ENCODE data around the gene PKNOX2.

PKNOX2 gene

DNA sequence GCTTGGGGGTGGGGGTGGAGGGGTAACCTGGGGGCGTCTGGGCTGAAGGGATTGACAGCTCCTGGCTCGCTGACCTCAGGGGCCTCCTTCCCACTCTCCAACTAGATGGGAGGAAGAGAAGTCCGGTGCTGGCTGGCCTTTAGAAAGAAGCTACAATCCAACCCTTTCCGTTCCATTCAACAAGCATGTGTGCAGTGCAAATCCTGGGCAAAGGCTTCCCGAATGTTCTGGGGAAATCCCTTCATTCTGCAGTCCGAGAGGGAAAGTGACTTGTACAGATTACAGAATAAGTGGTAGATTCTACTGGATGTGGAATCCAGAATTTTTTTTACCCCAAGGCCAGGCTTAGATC, 181.6 kb downstream of the PKNOX2 start:
- FAIRE-seq, result no peak
- no peak for DNase-seq (ENCODE audit: extremely low spot score, insufficient read length, low read depth)

GRCh38 chr11:125346565-125347260, 182.2 kb downstream of the PKNOX2 start:
- DNase-seq (ENCODE audit: extremely low spot score, insufficient read length, low read depth) (no peak), FAIRE-seq (no peak)

DNA sequence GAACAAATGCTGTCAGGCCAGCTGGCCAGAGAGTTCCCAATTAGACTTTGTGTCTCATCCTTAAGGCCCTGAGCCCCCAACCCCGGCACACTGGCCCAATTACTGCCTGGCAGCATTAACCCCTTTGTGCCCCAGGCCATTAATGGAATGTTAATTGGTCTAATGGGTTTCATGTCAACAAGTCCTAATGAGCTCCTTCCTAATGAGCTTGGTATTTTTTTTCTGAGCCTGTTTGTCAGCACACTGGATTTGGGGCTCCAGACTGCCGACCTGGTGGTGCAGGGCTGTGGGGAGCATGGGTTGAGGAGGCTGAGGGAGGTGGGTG, 182.7 kb downstream of the PKNOX2 start:
- no peak for DNase-seq (ENCODE audit: extremely low spot score, insufficient read length, low read depth)
- no peak for FAIRE-seq

GRCh38 chr11:125348141-125348651, 183.6 kb downstream of the PKNOX2 start:
- DNase-seq (ENCODE audit: extremely low spot score, insufficient read length, low read depth) (no peak), FAIRE-seq (no peak)

DNA sequence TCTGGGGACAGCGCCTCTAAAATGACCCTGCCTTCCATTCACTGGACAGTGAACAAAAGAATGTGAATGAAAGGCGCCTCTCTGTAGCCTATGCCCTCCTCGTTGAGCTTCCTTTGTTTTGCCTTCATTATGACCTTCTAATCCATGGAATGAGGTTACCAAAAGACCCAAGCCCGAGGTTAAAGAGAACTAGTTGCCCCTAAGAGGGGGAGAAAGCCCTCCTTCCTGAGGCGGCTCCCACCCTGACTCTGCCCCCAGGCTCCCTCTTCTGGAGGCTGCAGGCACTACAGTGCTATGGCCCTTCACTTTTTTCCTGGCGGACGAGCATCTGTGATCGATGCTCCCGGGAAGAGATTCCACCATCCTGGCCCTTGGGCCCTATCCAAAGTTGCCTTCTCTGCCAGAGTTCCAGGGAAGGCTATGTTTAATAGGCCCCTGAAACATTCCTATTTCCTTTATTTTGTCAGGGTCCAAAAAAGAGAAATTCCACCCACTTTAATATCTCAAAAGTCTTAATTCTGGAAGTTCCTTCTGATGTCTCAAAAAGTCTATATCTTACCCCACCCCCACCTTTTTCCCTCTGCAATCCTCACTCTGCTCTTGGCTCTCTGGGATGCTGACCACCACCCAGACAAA, 184.2 kb downstream of the PKNOX2 start:
- DNase-seq (ENCODE audit: extremely low spot score, insufficient read length, low read depth) (peak; percentile 15), FAIRE-seq (no peak)

DNA sequence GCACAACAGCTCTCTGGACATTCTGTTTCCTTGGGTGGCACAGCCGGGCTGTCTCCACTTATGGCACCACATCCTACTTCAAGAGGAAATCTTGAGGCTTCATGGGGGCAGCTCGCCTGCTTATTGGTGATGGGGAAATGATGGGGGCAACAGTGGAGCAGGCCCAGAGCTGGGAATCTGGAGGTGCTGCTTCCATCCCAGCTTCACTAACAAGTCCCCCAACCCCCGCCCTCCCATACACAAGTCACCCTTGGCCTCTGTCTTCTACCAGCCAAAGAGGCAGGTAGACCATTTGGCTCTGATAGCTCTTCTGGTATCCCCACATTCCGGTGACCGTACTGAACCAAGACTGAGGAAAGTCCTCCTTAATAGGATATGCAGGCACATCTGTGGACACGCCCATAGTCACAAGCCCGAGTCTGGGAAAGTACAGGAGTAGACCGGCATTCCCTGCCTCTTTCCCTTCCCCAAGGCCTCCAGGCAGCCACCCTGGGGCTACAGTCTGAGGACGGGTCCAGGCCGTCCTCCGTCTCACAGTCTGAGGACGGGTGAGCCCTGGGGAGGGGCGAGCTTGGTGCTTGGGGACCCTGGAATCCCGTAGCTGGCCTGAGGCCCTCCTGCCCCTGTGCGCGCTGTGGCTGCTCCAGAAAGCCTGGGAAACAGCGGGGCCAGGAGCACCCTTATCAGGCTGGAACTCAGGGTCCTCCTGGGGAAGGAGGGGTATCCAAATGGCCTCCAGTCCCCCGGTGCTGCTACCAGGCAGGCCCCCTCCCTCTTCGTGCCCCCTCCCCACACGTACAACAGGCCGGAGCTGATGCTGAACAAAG, 185.9 kb downstream of the PKNOX2 start:
- no peak for FAIRE-seq
- no peak for DNase-seq (ENCODE audit: extremely low spot score, insufficient read length, low read depth)

DNA sequence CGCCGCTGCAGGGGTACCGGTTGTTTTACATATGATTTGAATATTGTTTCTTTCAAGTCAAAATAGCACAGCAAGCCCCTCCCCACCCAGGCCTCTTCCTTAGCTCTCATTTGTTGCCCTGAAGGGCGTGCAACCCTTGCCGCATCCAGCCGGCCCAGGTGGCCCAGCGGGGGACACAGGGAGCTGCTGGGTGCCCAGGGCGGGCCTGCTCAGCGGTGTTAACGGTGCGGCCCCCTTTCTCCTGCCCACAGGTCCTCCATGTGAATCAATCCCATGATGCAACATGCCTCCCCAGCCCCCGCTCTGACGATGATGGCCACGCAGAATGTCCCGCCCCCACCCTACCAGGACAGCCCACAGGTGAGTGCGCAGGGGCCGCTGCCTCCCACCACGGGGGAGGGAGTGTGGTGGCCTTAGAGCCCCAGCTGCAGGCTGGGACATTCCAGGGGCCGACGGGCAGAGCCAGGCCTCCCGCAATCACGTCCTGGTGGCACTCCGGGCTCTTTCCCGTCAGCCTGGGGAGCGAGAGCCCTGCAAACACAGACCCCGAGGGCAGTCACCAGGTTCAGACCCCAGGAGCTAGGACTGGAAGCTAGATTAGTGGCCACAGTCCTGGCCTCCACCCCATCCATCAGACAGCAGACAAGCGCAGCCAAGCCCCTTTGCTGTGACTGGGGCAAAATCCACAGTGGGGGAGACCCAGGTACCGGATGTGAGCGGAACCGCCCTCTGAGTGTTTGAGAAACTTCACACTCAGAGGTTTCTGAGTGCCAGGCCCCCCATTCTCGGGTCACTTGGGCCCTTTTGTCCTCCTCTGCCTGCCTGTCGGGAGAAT, 186.7 kb downstream of the PKNOX2 start:
- DNase-seq (ENCODE audit: extremely low spot score, insufficient read length, low read depth) (no peak), FAIRE-seq (no peak)

GRCh38 chr11:125351868-125352250, 187.3 kb downstream of the PKNOX2 start:
- DNase-seq (ENCODE audit: extremely low spot score, insufficient read length, low read depth), result no peak
- FAIRE-seq, result no peak

GRCh38 chr11:125356797-125357196, 192.2 kb downstream of the PKNOX2 start:
- FAIRE-seq (no peak), DNase-seq (ENCODE audit: extremely low spot score, insufficient read length, low read depth) (no peak)

GRCh38 chr11:125357551-125357950, 193.0 kb downstream of the PKNOX2 start:
- DNase-seq (ENCODE audit: extremely low spot score, insufficient read length, low read depth) (no peak), FAIRE-seq (no peak)

DNA sequence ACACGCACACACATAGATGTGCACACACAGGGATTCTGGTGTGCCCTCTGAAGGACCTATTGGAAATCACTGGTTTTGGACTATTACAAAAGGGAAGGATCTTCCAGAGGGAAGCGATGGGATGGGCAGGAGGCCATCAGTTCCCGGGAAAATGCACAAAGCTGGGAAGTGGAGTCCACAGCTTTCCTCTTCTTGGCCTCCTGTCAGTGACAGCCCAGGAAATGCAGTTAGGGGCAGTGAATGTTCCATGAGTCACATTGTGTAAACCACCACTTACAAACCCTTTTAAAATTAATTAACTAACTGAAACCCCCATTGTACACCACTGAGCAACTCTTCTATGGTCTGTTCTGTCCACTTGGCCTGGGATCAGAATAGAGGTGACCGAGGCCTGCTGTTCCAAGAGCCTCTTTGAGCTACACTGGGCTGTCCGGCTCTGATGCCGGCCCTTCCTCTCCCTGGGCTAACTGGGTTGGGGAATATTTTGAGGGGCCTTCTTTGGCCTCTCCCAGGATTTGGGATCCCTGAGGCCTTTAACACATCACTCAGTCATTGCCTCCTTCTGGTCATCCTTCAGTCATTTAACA, 193.8 kb downstream of the PKNOX2 start:
- FAIRE-seq, result no peak
- no peak for DNase-seq (ENCODE audit: extremely low spot score, insufficient read length, low read depth)

DNA sequence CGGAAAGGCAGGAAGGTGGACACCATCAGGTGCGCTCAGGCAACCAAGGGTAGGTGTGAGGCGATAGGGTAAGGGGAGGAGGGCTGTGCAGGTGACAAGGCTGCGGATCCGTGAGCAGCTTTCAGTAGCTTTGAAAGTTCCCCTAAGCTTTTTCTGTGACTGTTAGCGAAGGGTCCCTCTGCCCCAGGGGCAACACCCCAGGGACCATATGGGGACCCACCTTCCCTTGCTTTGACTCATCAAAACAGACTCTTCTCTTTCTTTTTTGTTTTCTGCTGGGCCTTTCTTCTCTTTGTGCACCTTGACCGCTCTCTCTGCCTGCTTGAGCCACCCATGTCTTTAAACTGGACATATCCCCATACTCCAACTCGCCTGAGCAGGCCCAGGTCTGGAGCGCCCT, 194.6 kb downstream of the PKNOX2 start:
- FAIRE-seq (no peak), DNase-seq (ENCODE audit: extremely low spot score, insufficient read length, low read depth) (no peak)

- FAIRE-seq (no peak), DNase-seq (ENCODE audit: extremely low spot score, insufficient read length, low read depth) (no peak)
Observed at GRCh38 chr11:125360066-125360465, 195.5 kb downstream of the PKNOX2 start.

DNA sequence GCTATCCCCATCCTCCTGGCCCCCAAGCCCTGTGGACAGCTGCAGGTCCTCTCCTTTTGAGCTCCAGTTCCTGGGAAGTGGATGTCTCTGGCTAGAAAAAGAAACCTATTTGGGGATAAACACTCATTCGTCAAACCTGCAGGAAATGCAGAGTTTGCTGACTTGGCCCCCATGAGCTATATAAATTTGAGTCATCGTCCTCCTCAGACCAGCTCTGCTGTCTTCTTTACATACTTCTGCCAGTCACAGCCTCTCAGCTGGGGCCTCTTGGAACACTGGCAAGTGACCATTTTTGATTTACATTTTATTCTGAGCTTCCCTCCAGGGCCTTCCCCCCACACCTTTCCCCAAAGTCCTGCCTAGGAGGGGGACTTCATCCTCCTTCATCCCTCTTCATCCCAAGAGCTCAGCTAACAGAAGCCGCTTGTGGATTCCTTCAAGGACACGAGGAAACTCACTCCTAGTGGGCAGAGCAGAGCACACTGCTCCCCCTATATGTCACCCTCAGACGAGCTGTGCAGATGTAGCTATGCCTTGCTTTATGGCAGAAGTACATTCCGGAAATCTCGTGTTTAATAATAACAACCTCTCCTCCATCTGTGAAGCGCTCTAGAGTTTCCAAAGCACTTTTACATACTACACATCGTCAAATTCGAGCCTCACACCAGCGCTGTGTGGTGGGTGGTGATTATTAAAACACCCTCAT, 199.7 kb downstream of the PKNOX2 start:
- DNase-seq (ENCODE audit: extremely low spot score, insufficient read length, low read depth) (no peak), FAIRE-seq (no peak)

DNA sequence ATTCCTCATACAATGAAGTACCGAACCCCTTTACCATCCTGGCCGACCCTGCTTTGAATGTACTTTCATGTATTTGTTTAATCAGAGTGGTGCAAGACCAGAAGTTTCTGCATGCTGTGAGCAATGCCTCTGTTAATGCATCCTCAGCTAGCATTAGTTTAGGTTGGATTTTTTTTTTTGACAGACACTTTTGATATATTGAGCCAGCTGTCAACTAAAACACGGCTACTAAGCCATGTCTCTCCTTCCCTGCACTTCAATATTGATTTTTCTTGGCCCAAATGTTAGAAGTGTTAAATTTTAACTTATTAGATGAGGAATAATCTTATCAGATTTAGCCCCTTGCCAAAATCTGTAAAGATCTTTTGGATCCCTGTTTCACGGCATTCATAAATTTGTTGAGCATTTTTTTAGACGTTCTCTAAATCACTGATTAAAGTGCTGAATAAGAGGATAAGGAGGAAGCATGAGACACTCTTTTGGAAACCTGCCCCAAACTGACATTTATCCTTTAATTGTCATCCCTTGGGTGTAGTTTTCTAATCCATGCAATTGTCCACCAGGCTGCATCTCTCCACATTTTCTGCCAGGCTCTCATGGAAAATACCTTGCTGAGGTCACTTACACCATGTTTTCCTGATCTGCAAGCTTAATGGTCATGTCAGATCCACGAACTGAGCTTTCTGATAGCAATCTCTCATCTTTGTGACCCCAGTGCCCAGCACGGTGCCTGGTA, 200.8 kb downstream of the PKNOX2 start:
- no peak for DNase-seq (ENCODE audit: extremely low spot score, insufficient read length, low read depth)
- no peak for FAIRE-seq

GRCh38 chr11:125367710-125368109, 203.2 kb downstream of the PKNOX2 start:
- FAIRE-seq (no peak), DNase-seq (ENCODE audit: extremely low spot score, insufficient read length, low read depth) (no peak)

- DNase-seq (ENCODE audit: extremely low spot score, insufficient read length, low read depth) (no peak), FAIRE-seq (no peak)
Observed at GRCh38 chr11:125368757-125369156, 204.2 kb downstream of the PKNOX2 start.

DNA sequence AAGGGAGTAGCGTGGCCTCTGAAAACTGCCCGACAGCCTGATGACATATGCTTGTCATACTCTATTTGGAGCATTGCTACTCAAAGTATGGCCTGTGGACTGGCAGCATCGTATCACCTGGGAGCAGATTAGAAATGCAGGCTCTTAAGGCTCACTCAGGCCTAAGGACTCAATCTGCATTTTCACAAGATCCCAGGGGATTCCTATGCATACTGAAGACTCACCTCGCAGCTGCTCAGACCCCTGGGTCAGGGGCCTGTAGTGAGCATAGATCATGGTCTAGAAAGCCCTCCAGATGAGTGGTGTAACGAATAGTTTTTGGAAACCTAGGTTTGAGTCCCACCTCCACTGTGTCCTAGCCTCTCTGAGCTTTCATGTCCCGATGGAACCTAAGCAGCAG, 205.3 kb downstream of the PKNOX2 start:
- FAIRE-seq (no peak), DNase-seq (ENCODE audit: extremely low spot score, insufficient read length, low read depth) (no peak)
